ENCODE results near the gene HRH1.
"Not testable (repeated sequence)": the region's sequence is repeated elsewhere in the genome, so short reads cannot be mapped to it uniquely, and the experiment has no call there.

HRH1 gene

DNA sequence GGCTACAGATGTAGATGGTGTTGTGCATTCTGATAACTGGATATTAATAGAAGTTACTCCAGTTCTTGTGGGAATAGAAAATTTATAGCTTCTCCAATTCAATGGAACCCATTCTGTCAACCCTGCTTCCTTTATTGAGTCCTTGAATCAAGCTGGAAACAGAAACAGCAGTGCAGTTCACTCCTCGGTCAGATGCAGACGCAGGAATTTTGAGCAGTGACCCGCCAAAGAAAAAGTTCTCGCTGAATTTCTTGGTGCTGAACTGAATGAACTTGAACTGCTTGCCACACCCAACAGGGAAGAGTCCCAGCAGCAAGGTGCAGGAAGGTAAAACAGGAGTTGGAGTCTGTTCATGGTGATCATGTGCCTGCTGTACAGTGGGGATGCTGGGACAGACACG, 10.3 kb downstream of the HRH1 start:
- Histone ChIP-seq H3K4me3 (ENCODE audit: low read depth, low read length) (no peak overlapping the region), H3K9me3 (ENCODE audit: control insufficient read depth, insufficient read depth, low read depth, low read length) (no peaks in the 10 kb centered on the region), H3K4me1 (ENCODE audit: control insufficient read depth, insufficient read depth, low read length) (no peaks in the 10 kb centered on the region), H3K36me3 (ENCODE audit: control insufficient read depth in 2 of 2, insufficient read depth in 1 of 2, low read length in 2 of 2) (no peaks in the 10 kb centered on the region), H3K27ac (ENCODE audit: extremely low read depth, low read depth, low read length) (no peak overlapping the region)
- POLR2A ChIA-PET, result no interaction called here
- CTCF ChIA-PET, result interaction anchor here (0.7 to 1.4 kb wide), 2 partner anchors 10 to 209 kb away, joined by 3 to 6 read pairs; no protein-coding TSS in a partner anchor
- TF ChIP-seq ZNF23 (tag by site-specific recombination; IDR thresholded peaks at IDR 0.05; ENCODE audit: borderline replicate concordance) (no peak), SP7 (tag by site-specific recombination; IDR thresholded peaks at IDR 0.05) (no peak), ZBTB21 (tag by site-specific recombination; IDR thresholded peaks at IDR 0.05) (no peak), ZBTB48 (tag by site-specific recombination; IDR thresholded peaks at IDR 0.05) (no peak), SETDB1 (IDR thresholded peaks at IDR 0.05; ENCODE audit: insufficient read length, low read length) (no peak), ZSCAN30 (tag by site-specific recombination; IDR thresholded peaks at IDR 0.05) (no peak)
- TF ChIP-seq, protein P1, sequence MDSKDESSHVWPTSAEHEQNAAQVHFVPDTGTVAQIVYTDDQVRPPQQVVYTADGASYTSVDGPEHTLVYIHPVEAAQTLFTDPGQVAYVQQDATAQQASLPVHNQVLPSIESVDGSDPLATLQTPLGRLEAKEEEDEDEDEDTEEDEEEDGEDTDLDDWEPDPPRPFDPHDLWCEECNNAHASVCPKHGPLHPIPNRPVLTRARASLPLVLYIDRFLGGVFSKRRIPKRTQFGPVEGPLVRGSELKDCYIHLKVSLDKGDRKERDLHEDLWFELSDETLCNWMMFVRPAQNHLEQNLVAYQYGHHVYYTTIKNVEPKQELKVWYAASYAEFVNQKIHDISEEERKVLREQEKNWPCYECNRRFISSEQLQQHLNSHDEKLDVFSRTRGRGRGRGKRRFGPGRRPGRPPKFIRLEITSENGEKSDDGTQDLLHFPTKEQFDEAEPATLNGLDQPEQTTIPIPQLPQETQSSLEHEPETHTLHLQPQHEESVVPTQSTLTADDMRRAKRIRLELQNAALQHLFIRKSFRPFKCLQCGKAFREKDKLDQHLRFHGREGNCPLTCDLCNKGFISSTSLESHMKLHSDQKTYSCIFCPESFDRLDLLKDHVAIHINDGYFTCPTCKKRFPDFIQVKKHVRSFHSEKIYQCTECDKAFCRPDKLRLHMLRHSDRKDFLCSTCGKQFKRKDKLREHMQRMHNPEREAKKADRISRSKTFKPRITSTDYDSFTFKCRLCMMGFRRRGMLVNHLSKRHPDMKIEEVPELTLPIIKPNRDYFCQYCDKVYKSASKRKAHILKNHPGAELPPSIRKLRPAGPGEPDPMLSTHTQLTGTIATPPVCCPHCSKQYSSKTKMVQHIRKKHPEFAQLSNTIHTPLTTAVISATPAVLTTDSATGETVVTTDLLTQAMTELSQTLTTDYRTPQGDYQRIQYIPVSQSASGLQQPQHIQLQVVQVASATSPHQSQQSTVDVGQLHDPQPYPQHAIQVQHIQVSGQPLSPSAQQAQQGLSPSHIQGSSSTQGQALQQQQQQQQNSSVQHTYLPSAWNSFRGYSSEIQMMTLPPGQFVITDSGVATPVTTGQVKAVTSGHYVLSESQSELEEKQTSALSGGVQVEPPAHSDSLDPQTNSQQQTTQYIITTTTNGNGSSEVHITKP (tag by site-specific recombination; IDR thresholded peaks at IDR 0.05), result no peak
- TF ChIP-seq, protein P2, sequence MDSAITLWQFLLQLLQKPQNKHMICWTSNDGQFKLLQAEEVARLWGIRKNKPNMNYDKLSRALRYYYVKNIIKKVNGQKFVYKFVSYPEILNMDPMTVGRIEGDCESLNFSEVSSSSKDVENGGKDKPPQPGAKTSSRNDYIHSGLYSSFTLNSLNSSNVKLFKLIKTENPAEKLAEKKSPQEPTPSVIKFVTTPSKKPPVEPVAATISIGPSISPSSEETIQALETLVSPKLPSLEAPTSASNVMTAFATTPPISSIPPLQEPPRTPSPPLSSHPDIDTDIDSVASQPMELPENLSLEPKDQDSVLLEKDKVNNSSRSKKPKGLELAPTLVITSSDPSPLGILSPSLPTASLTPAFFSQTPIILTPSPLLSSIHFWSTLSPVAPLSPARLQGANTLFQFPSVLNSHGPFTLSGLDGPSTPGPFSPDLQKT (IDR thresholded peaks at IDR 0.05; ENCODE audit: borderline replicate concordance, low read depth, low read length), result no peak

DNA sequence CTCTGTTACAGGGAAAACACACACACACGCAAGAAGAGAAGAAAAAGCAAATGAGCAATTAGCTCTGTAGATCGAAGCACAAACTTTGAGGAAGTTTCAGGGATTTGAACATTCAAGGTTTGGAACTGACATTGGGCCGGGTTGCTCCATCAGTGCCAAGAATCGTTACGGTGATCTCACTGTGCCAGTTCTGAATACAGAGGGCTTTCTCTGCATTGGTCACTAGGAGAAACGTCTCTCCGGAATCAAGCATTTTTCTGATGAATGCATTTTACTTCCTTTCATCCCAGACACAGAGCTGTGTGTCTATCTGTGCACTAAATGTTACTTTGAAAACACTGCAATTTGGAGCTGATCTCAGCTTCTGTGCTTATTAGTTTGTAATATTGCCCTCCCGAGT, 11.2 kb downstream of the HRH1 start:
- Histone ChIP-seq H3K27ac (ENCODE audit: extremely low read depth, low read depth, low read length) (no peak overlapping the region), H3K4me1 (ENCODE audit: control insufficient read depth, insufficient read depth, low read length) (no peaks in the 10 kb centered on the region), H3K4me3 (ENCODE audit: low read depth, low read length) (no peak overlapping the region), H3K9me3 (ENCODE audit: control insufficient read depth, insufficient read depth, low read depth, low read length) (no peaks in the 10 kb centered on the region), H3K36me3 (ENCODE audit: control insufficient read depth in 2 of 2, insufficient read depth in 1 of 2, low read length in 2 of 2) (no peaks in the 10 kb centered on the region)
- CTCF ChIA-PET, result interaction anchor here (1.4 kb wide), 1 partner anchor 11 kb away, joined by 6 read pairs; no protein-coding TSS in a partner anchor
- TF ChIP-seq SCRT1 (tag by site-specific recombination; IDR thresholded peaks at IDR 0.05; ENCODE audit: borderline replicate concordance), result no peak
- TF ChIP-seq ZNF404 (tag by site-specific recombination; IDR thresholded peaks at IDR 0.05), result no peak
- TF ChIP-seq ZNF266 (tag by site-specific recombination; IDR thresholded peaks at IDR 0.05; ENCODE audit: low read depth), result no peak
- TF ChIP-seq ZNF211 (tag by site-specific recombination; IDR thresholded peaks at IDR 0.05; ENCODE audit: low read depth), result no peak
- no peak for TF ChIP-seq ZNF776 (tag by site-specific recombination; IDR thresholded peaks at IDR 0.05; ENCODE audit: borderline replicate concordance)
- no peak for TF ChIP-seq ZBTB20 (tag by site-specific recombination; IDR thresholded peaks at IDR 0.05)
- TF ChIP-seq, protein P3, sequence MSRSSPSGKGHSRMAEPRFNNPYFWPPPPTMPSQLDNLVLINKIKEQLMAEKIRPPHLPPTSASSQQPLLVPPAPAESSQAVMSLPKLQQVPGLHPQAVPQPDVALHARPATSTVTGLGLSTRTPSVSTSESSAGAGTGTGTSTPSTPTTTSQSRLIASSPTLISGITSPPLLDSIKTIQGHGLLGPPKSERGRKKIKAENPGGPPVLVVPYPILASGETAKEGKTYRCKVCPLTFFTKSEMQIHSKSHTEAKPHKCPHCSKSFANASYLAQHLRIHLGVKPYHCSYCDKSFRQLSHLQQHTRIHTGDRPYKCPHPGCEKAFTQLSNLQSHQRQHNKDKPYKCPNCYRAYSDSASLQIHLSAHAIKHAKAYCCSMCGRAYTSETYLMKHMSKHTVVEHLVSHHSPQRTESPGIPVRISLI (tag by site-specific recombination; IDR thresholded peaks at IDR 0.05), result no peak
- TF ChIP-seq, protein P4, sequence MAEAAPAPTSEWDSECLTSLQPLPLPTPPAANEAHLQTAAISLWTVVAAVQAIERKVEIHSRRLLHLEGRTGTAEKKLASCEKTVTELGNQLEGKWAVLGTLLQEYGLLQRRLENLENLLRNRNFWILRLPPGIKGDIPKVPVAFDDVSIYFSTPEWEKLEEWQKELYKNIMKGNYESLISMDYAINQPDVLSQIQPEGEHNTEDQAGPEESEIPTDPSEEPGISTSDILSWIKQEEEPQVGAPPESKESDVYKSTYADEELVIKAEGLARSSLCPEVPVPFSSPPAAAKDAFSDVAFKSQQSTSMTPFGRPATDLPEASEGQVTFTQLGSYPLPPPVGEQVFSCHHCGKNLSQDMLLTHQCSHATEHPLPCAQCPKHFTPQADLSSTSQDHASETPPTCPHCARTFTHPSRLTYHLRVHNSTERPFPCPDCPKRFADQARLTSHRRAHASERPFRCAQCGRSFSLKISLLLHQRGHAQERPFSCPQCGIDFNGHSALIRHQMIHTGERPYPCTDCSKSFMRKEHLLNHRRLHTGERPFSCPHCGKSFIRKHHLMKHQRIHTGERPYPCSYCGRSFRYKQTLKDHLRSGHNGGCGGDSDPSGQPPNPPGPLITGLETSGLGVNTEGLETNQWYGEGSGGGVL (tag by site-specific recombination; IDR thresholded peaks at IDR 0.05), result no peak
- no peak for TF ChIP-seq ZNF585B (tag by site-specific recombination; IDR thresholded peaks at IDR 0.05)
- TF ChIP-seq ZNF114 (tag by site-specific recombination; IDR thresholded peaks at IDR 0.05), result no peak
- no peak for TF ChIP-seq ZNF510 (tag by site-specific recombination; IDR thresholded peaks at IDR 0.05; ENCODE audit: insufficient replicate concordance)
- TF ChIP-seq, protein P5, sequence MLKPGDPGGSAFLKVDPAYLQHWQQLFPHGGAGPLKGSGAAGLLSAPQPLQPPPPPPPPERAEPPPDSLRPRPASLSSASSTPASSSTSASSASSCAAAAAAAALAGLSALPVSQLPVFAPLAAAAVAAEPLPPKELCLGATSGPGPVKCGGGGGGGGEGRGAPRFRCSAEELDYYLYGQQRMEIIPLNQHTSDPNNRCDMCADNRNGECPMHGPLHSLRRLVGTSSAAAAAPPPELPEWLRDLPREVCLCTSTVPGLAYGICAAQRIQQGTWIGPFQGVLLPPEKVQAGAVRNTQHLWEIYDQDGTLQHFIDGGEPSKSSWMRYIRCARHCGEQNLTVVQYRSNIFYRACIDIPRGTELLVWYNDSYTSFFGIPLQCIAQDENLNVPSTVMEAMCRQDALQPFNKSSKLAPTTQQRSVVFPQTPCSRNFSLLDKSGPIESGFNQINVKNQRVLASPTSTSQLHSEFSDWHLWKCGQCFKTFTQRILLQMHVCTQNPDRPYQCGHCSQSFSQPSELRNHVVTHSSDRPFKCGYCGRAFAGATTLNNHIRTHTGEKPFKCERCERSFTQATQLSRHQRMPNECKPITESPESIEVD (tag by site-specific recombination; IDR thresholded peaks at IDR 0.05), result no peak
- no peak for TF ChIP-seq TRIM28 (IDR thresholded peaks at IDR 0.05; ENCODE audit: borderline replicate concordance, low read length)
- TF ChIP-seq GLI4 (tag by site-specific recombination; IDR thresholded peaks at IDR 0.05), result no peak
- no peak for TF ChIP-seq ZSCAN30 (tag by site-specific recombination; IDR thresholded peaks at IDR 0.05)
- POLR2A ChIA-PET, result no interaction called here

DNA sequence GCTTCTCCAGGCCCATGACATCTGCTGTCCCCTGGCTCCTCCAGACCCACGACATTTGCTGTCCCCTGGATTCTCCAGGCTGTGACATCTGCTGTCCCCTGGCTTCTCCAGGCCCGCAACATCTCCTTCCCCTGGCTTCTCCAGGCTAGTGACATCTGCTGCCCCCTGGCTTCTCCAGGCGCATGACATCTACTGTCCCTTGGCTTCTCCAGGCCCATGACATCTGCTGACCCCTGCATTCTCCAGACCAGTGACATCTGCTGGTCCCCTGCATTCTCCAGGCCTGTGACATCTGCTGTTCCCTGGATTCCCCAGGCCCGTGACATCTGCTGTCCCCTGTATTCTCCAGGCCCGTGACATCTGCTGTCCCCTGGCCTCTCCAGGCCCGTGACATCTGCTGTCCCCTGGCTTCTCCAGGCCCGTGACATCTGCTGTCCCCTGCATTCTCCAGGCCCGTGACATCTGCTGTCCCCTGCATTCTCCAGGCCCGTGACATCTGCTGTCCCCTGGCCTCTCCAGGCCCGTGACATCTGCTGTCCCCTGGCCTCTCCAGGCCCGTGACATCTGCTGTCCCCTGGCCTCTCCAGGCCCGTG, 12.6 kb downstream of the HRH1 start:
- CTCF ChIA-PET, POLR2A ChIA-PET: not testable (repeated sequence)

More for the DNA sequence above, 12.6 kb downstream of the HRH1 start:
- H3K4me1 ChIP-seq (ENCODE audit: control insufficient read depth, insufficient read depth, low read length); H3K9me3 ChIP-seq (ENCODE audit: control insufficient read depth, insufficient read depth, low read depth, low read length); H3K36me3 ChIP-seq (ENCODE audit: control insufficient read depth in 2 of 2, insufficient read depth in 1 of 2, low read length in 2 of 2); H3K4me3 ChIP-seq (ENCODE audit: low read depth, low read length); H3K27ac ChIP-seq (ENCODE audit: extremely low read depth, low read depth, low read length): not testable (repeated sequence)

Measured in HEK293 (cell line).